Measurements from ENCODE around the gene ZNF740.
"Not testable (repeated sequence)": the region's sequence is repeated elsewhere in the genome, so short reads cannot be mapped to it uniquely, and the experiment has no call there.

DNA sequence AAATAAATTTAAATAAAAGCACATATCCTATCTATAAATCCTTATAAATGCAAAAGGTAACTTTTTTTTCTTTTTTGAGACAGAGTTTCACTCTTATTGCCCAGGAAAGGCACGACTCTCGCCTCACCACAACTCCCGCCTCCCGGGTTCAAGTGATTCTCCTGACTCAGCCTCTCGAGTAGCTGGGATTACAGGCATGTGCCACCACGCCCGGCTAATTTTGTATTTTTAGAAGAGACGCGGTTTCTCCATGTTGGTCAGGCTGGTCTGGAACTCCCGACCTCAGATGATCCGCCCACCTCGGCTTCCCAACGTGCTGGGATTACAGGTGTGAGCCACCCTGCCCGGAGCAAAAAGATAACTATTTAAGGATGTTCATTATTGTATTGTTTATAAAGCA is 1.7 kb upstream of the ZNF740 start:
- TF ChIP-seq POLR2AphosphoS5 (IDR thresholded peaks at IDR 0.05; ENCODE audit: low read depth, low read length); POLR2A (IDR thresholded peaks at IDR 0.05; ENCODE audit: borderline replicate concordance, extremely low read depth, insufficient read depth, insufficient read length); ELF1 (IDR thresholded peaks at IDR 0.05; ENCODE audit: borderline replicate concordance, low read depth); CEBPB (IDR thresholded peaks at IDR 0.05; ENCODE audit: low read depth); SP1 (IDR thresholded peaks at IDR 0.05; ENCODE audit: low read depth); YY1 (IDR thresholded peaks at IDR 0.05; ENCODE audit: extremely low read depth, insufficient replicate concordance, low read depth, low read length); SIN3A (IDR thresholded peaks at IDR 0.05; ENCODE audit: low read depth); EZH2 (IDR thresholded peaks at IDR 0.05); EZH2phosphoT487 (IDR thresholded peaks at IDR 0.05; ENCODE audit: borderline replicate concordance): not testable (repeated sequence)
- TF ChIP-seq, protein P1, sequence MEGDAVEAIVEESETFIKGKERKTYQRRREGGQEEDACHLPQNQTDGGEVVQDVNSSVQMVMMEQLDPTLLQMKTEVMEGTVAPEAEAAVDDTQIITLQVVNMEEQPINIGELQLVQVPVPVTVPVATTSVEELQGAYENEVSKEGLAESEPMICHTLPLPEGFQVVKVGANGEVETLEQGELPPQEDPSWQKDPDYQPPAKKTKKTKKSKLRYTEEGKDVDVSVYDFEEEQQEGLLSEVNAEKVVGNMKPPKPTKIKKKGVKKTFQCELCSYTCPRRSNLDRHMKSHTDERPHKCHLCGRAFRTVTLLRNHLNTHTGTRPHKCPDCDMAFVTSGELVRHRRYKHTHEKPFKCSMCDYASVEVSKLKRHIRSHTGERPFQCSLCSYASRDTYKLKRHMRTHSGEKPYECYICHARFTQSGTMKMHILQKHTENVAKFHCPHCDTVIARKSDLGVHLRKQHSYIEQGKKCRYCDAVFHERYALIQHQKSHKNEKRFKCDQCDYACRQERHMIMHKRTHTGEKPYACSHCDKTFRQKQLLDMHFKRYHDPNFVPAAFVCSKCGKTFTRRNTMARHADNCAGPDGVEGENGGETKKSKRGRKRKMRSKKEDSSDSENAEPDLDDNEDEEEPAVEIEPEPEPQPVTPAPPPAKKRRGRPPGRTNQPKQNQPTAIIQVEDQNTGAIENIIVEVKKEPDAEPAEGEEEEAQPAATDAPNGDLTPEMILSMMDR (IDR thresholded peaks at IDR 0.05 in 2 of 3, conservative IDR thresholded peaks at IDR 0.05 in 1 of 3; ENCODE audit: borderline replicate concordance in 1 of 3, insufficient read depth in 1 of 3, low read depth in 2 of 3, low read length in 2 of 3): not testable (repeated sequence)
